Esophagus muscularis mucosa (tissue), 4 donors: Measurements from ENCODE around the gene FSCN2. TPM values are rescaled to one million over a fixed set of nuclear protein-coding genes. Genes with fewer than 3 reads are reported as not detected.

ENCODE experiments used
- DNase-seq: peaks from one replicate; pipeline ENCODE4 v3.0.0-alpha.2; 2017; ENCODE audit errors: extremely low spot score
- H3K27ac ChIP-seq, 4 donors: fragments of 200-600 bp; sonication (generic); replicated peaks in 1 of 4; 1 replicate in 3 of 4; 2 replicates in 1 of 4; pipeline ENCODE4 v1.5.1; 2016 to 2019; ENCODE audit warnings: mild to moderate bottlenecking in 1 of 4
- H3K27me3 ChIP-seq, 4 donors: fragments of 200-600 bp; sonication (generic); one replicate each; pipeline versions ENCODE4 v1.5.1 to v1.6.0; 2016 to 2019
- H3K36me3 ChIP-seq, 4 donors: fragments of 200-600 bp; sonication (generic); one replicate each; pipeline ENCODE4 v1.5.1; 2016 to 2019
- H3K4me1 ChIP-seq, 4 donors: fragments of 200-600 bp; sonication (generic); one replicate each; pipeline ENCODE4 v1.5.1; 2016 to 2019
- H3K4me3 ChIP-seq, 4 donors: fragments of 200-600 bp; sonication (generic); 1 replicate in 2 of 4; 2 replicates in 2 of 4; pipeline ENCODE4 v1.5.1; 2016 to 2019; ENCODE audit warnings: mild to moderate bottlenecking in 4 of 4, moderate library complexity in 1 of 4
- H3K9me3 ChIP-seq, 4 donors: fragments of 200-600 bp; sonication (generic); 1 replicate in 3 of 4; 2 replicates in 1 of 4; pipeline ENCODE4 v1.5.1; 2016 to 2019
- CTCF ChIP-seq, 3 experiments: fragments of 200-600 bp in 2 of 3; fragments of 450-650 bp in 1 of 3; sonication (generic) in 2 of 3; IDR thresholded peaks; one replicate each; pipeline ENCODE4 v1.5.1; 2017 to 2019; ENCODE audit warnings: antibody characterized with exemption in 3 of 3, mild to moderate bottlenecking in 2 of 3, moderate library complexity in 1 of 3
- EP300 ChIP-seq: sonication (generic); formaldehyde crosslinking; IDR thresholded peaks from one replicate; pipeline ENCODE4 v1.6.1; 2017; ENCODE audit warnings: antibody characterized with exemption
- POLR2A ChIP-seq: fragments of 450-650 bp; IDR thresholded peaks from one replicate; pipeline ENCODE4 v1.6.1; 2017; ENCODE audit warnings: antibody characterized with exemption, moderate library complexity, mild to moderate bottlenecking, low read depth
- POLR2AphosphoS5 ChIP-seq, 2 donors: sonication (generic); formaldehyde crosslinking; IDR thresholded peaks; one replicate each; pipeline ENCODE4 v1.6.1; 2017; ENCODE audit warnings: antibody characterized with exemption in 2 of 2
- WGBS: methylation state at CpG from one replicate; pipeline ENCODE4 v1.1.5; 2018; 5-methylcytosine and 5-hydroxymethylcytosine counted together
- intact Hi-C: fragments of 100-400 bp; cut with DNase I; formaldehyde crosslinking; loops from one replicate; pipeline ENCODE4 v1.15.1; 2023
- total RNA-seq, 4 donors: library from RNA; depleted of rRNA; stranded (reverse); fragments of >200 nt; gene quantifications; one replicate each; pipeline versions ENCODE4 v1.1.0 to v1.2.1, GENCODE V29; 2016

The FSCN2 gene
- total RNA-seq, 4 donors from 2014 or later, result 1.2 to 2.4 (median 1.7) TPM

- WGBS, result 24% methylated on average over 7 of the region's 8 CpGs
- TF ChIP-seq CTCF (IDR thresholded peaks at IDR 0.05) (no peak), POLR2A (no peak), POLR2AphosphoS5 (IDR thresholded peaks at IDR 0.05) (no peak), EP300 (no peak)
- H3K9me3 ChIP-seq, result no peaks in the 10 kb centered on the region
- H3K27me3 ChIP-seq, result peaks cover 0 to 7% (median 0%) of the 10 kb centered on the region in 4 donors
- H3K4me3 ChIP-seq, result no peak overlapping the region
- peaks cover 0 to 15% (median 10%) of the 10 kb centered on the region in 4 donors for H3K4me1 ChIP-seq
- intact Hi-C loops, result no loop called here
- H3K27ac ChIP-seq, result no peak overlapping the region
- H3K36me3 ChIP-seq, result no peaks in the 10 kb centered on the region
- no peak for DNase-seq
Observed at GRCh38 chr17:81494626-81495377, 33.4 kb upstream of the FSCN2 start.

DNA sequence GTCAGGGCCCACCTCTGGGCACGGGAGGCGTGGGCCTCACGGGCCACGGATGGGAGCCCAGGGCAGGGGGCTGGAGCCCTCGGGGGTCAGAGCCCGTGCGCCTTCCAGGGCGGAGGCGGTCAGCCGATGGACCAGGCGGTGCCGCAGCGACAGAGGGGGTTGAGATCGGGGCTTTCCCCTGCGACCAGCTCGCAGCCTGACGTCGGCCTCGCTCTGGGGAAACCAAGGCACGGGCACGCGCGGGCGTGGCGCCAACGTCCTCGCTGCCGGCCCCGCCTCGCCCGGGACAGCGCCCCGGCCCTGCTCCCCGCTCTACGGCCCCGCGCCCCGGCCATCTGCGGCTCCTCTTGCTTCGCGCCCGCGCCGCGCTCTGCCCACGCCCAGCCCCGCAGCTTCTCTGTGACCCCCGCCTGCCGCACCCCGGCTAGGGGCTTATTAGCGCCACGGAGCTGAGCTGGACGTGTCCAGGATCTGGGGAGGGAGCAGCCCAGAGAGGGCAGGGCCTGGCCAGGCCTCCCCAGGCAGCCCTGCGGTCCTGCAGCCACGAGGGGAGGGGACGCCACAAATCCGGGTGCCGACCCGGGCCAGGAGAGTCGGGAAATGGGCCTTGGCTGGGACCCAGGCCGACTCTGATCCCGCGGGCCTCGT lies 29.1 kb upstream of the FSCN2 start:
- no peak for DNase-seq
- WGBS, result 80% methylated on average over 45 of the region's 64 CpGs
- TF ChIP-seq EP300 (no peak), POLR2A (no peak), POLR2AphosphoS5 (IDR thresholded peaks at IDR 0.05) (no peak), CTCF (IDR thresholded peaks at IDR 0.05) (no peak)
- Histone ChIP-seq H3K4me1 (peaks cover 0 to 8% (median 2%) of the 10 kb centered on the region in 4 donors), H3K4me3 (no peak overlapping the region), H3K36me3 (no peaks in the 10 kb centered on the region), H3K9me3 (no peaks in the 10 kb centered on the region), H3K27me3 (peaks cover 0 to 7% (median 0%) of the 10 kb centered on the region in 4 donors), H3K27ac (no peak overlapping the region)
- intact Hi-C loops, result no loop called here

DNA sequence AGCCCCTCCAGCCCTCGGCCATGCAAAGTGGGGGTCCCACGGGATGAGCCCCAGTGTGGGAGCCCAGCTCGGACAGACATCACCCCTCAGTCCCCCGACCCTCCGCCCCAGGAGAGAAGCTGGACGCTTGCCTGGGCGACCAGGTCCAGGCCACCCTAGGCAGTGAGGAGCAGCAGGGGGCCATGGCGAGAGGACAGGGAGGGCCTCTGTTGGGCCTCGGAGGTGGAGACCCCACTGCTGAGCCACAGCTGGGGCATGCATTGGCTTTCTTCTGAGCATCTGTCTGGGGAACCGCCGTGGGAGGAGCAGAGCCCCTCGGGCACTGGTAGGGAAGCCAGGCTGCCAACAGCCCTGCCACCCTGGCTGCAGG lies 28.6 kb upstream of the FSCN2 start:
- intact Hi-C loops, result no loop called here
- TF ChIP-seq POLR2AphosphoS5 (IDR thresholded peaks at IDR 0.05) (no peak), POLR2A (no peak), CTCF (IDR thresholded peaks at IDR 0.05) (no peak), EP300 (no peak)
- no peak for DNase-seq
- Histone ChIP-seq H3K27me3 (peaks cover 0 to 7% (median 0%) of the 10 kb centered on the region in 4 donors), H3K9me3 (no peaks in the 10 kb centered on the region), H3K27ac (no peak overlapping the region), H3K4me1 (peaks cover 0 to 8% (median 2%) of the 10 kb centered on the region in 4 donors), H3K4me3 (no peak overlapping the region), H3K36me3 (no peaks in the 10 kb centered on the region)
- WGBS, result 64% methylated on average over 5 of the region's 12 CpGs

GRCh38 chr17:81500047-81500446 lies 28.1 kb upstream of the FSCN2 start:
- peaks cover 0 to 8% (median 0%) of the 10 kb centered on the region in 4 donors for H3K4me1 ChIP-seq
- H3K27ac ChIP-seq, result no peak overlapping the region
- no peak for DNase-seq
- no peaks in the 10 kb centered on the region for H3K36me3 ChIP-seq
- no peaks in the 10 kb centered on the region for H3K9me3 ChIP-seq
- no peak overlapping the region for H3K4me3 ChIP-seq
- WGBS, result 57% methylated on average over 7 of the region's 7 CpGs
- peaks cover 0 to 7% (median 0%) of the 10 kb centered on the region in 4 donors for H3K27me3 ChIP-seq
- TF ChIP-seq EP300, result no peak
- no peak for TF ChIP-seq POLR2A
- TF ChIP-seq POLR2AphosphoS5 (IDR thresholded peaks at IDR 0.05), result no peak
- no peak for TF ChIP-seq CTCF (IDR thresholded peaks at IDR 0.05)
- intact Hi-C loops, result no loop called here
